HG03565 (cell line): ENCODE data around the gene RNF43.

Source experiments
- ATAC-seq: cut with Tn5 transposase; IDR thresholded peaks from one replicate; pipeline ENCODE4 v1.9.1; 2021; ENCODE audit warnings: mild to moderate bottlenecking, moderate library complexity; ENCODE audit not compliant: unreplicated experiment

Gene RNF43

GRCh38 chr17:58417300-58418092 is at the start of gene RNF43:
Gene RNF43 (minus strand): TSS chr17:58417534. CDS start chr17:58415577, 1,957 bp downstream.
- ATAC-seq, result peak; percentile 76

DNA sequence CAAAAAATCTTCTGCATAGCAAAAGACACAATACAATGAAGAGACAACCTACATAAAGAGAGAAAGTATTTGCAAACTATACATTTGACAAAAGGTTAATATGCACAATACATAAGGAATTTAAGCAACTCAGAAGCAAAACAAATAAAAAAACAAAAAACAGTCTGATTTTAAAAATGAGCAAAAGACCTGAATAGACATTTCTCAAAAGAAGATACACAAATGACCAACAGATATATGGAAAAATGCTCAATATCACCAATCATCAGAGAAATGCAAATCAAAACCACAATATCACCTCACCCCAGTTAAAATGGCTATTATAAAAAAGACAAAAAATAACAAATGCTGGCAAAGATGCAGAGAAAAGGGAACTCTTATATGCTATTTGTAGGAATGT is 38.2 kb upstream of the RNF43 start:
- no peak for ATAC-seq

GRCh38 chr17:58452738-58453137 is 35.4 kb upstream of the RNF43 start:
- no peak for ATAC-seq

DNA sequence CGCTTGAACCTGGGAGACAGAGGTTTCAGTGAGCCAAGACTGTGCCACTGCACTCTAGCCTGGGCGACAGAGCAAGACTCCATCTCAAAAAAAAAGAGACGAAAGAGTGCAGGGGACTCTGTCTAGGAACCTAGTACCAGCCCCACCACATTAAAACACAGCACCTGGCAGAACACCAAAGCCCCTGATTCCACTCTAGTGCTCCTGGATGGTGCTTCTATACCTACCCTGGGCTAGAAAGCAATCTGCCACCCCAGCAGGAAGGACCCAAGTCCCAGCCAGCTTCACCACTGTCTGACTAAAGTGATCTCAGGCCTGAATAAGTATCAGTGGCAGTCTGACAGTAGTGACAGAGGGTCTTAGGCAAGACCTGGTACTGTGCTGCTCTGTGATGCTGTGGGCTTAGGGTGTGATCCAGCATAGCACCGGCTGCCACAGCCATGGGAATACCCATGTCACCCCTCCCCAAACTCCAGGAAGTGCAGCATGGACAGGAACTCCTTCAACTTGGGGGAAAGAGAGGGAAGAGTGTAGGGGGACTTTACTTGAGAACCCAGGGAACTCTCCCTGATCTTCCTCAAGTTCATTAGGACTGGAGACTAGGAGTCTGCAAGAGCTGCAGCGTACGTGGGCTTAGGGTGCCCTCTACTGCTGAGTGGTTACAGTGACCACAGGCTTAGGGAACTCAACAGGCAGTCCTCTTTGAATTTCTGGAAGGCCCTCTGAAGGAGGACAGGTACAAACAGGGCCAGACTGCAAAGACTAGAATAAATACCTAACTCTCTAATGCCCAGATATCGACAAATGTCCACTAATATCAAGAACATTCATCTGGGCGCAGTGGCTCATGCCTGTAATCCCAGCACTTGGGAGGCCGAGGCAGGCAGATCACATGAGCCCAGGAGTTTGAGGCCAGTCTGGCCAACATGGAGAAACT is 30.0 kb upstream of the RNF43 start:
- ATAC-seq, result no peak

DNA sequence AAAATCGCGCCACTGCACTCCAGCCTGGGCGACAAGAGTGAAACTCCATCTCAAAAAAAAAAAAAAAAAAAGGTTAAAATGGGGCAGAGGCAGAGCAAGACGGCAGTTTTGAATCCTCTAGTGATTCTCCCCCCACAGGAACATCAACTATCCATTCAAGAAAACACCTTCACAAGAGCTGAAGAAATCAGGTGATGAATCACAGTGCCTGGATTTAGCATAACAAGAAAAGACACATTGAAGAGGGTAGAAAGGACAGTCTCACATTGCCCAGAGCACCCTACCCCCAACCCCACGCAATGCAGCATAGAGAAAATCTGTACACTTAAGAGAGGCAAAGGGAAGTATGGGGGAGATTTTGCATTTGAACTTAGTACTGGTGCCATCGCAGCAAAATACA is 28.8 kb upstream of the RNF43 start:
- ATAC-seq, result no peak

DNA sequence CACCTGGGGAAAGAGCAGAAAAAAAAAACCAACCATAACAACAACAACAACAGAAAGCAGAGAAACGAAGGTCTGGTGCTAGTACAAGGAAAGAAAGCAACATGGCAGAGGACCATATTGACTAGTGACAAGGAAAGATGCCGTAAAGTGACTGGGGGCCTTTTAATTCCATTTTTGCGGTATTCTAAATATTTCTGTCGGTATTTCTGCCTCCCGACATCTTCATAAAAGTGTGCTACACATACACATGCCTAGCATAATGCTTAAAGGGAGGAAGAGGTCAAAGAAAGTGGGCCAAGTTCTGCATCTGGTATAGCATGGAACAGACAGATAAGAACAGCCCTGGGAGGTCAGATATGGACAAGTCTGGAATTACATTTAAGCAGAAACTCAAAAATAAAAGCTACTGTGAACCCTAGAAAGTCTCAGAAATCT is 19.5 kb upstream of the RNF43 start:
- ATAC-seq, result no peak

DNA sequence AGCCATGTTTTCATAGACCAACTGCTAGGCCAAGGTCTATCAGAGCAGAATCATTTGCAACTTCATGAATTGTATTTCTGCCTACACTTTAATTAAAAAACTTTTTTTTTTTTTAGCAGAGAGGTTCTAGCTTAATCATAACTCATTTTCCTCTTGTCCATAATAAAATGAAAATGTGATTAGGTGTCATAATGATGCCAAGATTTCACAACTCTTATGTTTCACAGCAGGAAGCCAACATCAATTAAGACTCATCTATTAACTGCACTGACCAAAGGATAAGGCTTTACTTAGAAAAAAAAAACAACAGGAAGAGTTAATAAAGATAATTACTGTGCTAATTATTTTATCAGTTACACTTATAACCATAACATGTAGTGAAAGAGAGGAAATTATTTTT is 18.9 kb upstream of the RNF43 start:
- ATAC-seq, result no peak

DNA sequence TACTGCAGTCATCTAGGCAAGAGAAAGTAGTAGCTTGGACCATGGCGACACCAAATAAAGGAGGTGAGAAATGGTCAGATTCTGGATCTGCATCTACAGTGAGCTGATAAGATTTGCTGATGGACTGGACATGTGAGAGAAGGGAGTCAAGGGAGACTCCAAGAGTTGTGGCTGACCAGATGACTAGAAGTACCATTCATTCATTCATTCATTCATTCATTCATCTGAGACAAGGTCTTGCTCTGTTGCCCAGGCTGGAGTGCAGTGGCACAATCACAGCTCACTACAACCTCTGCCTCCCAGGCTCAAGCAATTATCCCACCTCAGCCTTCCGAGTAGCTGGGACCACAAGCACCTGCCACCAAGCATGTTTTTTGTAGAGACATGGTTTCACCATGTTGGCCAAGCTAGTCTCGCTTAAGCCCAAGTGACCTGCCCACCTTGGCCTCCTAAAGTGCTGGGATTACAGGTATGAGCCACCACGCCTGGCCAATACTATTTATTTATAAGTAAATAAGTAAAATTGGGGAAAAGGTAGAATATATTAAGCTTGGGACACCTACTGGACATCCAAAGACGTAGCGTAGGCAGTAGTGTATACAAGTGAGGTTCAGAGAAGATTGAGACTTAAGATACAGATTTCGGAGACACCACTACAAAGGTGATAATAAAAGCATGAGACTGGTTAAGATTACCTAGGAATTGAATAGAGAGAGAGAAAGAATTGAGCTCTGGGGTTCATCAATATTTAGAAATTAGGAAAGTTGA is 15.7 kb upstream of the RNF43 start:
- ATAC-seq, result no peak

DNA sequence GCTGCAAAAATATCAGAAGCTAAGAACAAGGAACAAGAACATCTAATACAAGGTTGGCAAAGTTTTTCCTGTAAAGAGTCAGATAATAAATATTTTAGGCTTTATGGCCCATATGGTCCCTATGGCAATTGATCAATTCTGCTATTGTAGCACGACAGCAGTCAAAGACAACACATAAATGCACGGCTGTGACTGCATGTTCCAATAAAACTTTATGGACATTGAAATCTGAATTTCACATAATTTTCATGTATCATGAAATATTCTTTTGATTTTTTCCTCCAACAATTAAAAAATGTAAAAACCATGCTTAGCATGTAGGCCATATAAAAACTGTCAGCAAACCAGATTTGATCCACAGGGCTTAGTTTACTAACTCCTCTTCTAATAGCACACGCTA is 10.5 kb upstream of the RNF43 start:
- no peak for ATAC-seq

- no peak for ATAC-seq
Measured at GRCh38 chr17:58421711-58422110, 4.4 kb upstream of the RNF43 start.

- no peak for ATAC-seq
Measured at GRCh38 chr17:58420827-58421226, 3.5 kb upstream of the RNF43 start.

DNA sequence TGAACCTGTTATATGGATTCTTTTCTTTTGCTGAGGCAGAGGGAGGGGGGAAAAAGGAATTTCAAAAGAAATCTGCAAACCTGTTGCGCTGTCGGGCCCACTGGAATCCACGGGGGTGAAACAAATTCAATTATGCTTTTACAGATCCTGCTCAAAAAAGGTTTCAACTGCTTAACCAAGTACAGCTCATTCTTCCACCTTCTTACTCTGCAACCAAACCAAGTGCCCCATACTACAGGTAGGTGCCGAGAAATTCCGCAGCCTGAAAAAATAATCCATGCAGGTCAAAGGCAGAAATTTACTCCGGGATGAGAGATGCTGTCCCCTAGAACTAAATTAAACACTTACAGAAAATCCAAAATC is 416 bp downstream of the RNF43 start:
- ATAC-seq, result no peak

- ATAC-seq, result no peak
Measured at GRCh38 chr17:58416396-58416795, 938 bp downstream of the RNF43 start.

DNA sequence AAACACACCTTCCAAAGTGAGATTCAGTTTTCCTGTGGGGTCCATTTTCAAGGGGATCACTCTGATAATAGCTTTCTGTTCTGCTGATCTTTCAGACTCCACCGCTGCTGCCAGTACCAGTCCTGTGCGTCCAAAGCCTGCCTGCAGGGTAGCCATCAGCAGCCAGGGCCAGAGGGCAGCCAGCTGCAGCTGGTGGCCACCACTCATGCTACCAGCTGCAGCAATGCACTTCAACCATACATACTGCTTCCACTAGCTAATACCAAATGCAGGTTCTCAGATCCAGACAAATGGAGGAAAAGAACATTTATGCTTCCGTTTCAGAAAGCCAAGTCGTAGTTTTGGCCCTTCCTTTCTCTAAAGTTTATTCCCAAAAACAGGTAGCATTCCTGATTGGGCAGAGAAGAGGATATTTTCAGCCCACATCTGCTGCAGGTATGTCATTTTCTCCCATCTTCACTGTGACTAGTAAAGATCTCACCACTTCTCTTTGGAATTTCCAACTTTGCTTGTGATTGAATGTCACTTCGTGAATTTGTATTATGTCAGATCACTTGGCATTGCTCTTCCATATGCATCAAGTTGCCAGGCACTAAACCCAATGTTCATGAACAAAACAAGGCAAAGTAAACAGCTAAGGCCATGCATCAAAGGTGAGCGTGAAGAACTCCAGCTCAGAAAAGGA is 1.8 kb downstream of the RNF43 start:
- no peak for ATAC-seq

DNA sequence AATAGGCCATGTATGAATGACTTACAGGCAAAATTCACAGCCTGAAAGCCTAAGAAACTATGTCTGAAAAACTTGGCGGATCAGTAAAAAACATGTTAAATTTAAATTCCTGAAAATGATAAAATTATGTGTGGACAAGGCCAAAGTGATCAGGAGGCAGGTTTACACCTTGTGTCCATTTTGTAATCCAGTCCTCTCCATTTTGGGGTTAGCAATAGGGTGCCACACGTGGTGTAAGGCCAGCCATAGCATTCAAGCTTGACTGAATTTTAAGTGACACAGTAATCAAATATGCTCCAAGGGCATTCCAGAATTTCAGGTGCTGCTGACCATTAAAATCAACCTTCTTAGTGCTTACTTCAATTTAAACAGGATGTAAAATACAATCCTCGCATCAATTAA is 2.7 kb downstream of the RNF43 start:
- ATAC-seq, result no peak

- ATAC-seq, result no peak
Measured at GRCh38 chr17:58413684-58414083, 3.6 kb downstream of the RNF43 start.

GRCh38 chr17:58412961-58413586 is 4.3 kb downstream of the RNF43 start:
- no peak for ATAC-seq

GRCh38 chr17:58412064-58412703 is 5.2 kb downstream of the RNF43 start:
- ATAC-seq, result no peak

DNA sequence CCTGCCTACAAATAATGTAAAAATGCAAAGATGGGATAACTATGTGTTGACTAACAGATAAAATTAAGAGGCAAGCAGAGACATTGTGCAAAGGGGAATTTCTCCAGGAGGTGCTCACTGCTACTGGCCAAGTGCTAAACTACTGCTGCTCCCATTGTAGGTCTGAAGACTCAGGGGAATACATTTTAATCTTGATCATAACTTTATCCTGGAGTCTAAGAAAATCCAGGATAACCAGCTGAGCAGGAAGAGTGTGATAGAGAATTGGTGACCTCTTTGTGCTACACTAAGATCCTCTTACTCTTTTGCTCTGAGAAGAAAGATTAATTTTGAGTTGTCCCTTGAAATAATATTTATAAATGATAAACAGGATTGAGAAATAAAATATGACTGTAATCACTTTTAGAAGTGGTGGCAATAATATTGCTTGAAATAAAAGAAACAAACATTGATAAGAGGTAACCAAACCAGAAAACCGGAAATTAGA is 5.9 kb downstream of the RNF43 start:
- no peak for ATAC-seq
